GM13976 (cell line): Measurements from ENCODE around the gene ZFY.
"Not testable (repeated sequence)": the region's sequence is repeated elsewhere in the genome, so short reads cannot be mapped to it uniquely, and the experiment has no call there.

Source experiments
- DNase-seq: peaks from one replicate; pipeline ENCODE4 v3.0.0; 2012; ENCODE audit warnings: low spot score
- CTCF ChIP-seq: IDR thresholded peaks from 2 replicates; pipeline ENCODE4 v1.5.1; 2012; ENCODE audit warnings: borderline replicate concordance, mild to moderate bottlenecking; ENCODE audit not compliant: insufficient read depth; ENCODE audit errors: extremely low read depth, missing control alignments, control extremely low read depth
- in situ Hi-C: fragments of 300-500 bp; cut with MboI; formaldehyde crosslinking; loops from one replicate; pipeline ENCODE4 v1.12.0; 2022; ENCODE audit warnings: low sequenced_read_pairs, mixed read lengths, inconsistent platforms; ENCODE audit not compliant: unreplicated experiment

The ZFY gene

DNA sequence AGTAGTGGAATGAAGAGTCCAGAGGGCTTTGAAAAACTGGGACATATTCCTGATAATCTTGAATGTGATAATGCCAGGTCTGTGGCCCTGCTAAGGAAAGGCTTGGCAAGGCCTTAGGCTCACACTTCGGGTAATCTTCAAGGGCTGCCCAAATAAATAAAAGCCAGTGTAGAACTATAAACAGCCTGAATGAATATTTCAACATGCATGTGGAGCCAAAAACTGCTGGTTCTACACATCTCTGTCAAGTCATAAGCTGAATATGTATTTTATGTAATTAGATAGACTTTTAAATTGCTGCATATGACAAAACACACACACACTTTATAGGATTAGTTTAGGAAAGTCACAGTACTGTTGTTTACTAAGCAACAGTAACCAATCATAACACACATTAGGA lies 30.4 kb downstream of the ZFY start:
- TF ChIP-seq CTCF = no peak
- in situ Hi-C loops = no loop called here
- no peak for DNase-seq

DNA sequence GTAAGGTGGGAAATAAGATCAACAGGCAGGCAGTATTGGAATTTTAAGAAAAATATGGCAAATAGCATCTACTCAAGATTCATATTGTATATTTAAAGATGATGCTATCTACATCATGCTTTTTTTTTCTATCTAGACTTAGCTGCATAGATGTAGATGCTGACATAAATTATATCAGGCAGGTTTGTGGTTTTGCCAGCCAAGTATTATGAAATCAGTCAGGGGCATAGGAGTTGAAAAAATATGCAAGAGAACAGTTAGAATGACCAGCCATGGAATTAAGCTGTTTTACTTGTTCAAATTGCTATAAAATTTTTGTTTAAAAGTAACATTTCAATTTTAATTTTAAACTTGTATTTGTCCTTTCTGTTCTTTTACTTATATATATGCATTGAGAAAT lies 34.4 kb downstream of the ZFY start:
- in situ Hi-C loops = no loop called here
- DNase-seq = no peak
- no peak for TF ChIP-seq CTCF

- no peak for DNase-seq
- TF ChIP-seq CTCF = no peak
- in situ Hi-C loops = no loop called here
Measured at GRCh38 chrY:2972708-2973107, 37.5 kb downstream of the ZFY start.

GRCh38 chrY:2973110-2973751 lies 38.0 kb downstream of the ZFY start:
- no peak for DNase-seq
- in situ Hi-C loops = no loop called here
- no peak for TF ChIP-seq CTCF

GRCh38 chrY:2979283-2979682 lies 44.1 kb downstream of the ZFY start:
- no peak for TF ChIP-seq CTCF
- in situ Hi-C loops = no loop called here
- no peak for DNase-seq

- no peak for DNase-seq
- no peak for TF ChIP-seq CTCF
- in situ Hi-C loops = no loop called here
Measured at GRCh38 chrY:2984491-2984890, 49.3 kb downstream of the ZFY start.

DNA sequence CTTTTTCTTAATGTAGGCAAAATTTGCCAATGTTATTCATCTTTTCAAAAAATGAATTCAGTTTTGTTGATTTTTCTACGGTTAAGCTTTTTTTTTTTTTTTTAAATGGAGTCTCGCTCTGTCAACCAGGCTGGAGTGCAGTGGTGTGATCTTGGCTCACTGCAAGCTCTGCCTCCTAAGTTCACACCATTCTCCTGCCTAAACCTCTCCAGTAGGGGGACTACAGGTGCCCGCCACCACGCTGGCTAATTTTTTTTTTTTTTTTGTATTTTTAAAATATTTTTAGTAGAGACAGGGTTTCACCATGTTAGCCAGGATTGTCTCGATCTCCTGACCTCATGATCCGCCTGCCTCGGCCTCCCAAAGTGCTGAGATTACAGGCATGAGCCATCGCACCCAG lies 52.0 kb downstream of the ZFY start:
- DNase-seq, in situ Hi-C loops: not testable (repeated sequence)

GRCh38 chrY:2997369-2997768 lies 62.2 kb downstream of the ZFY start:
- in situ Hi-C loops = not testable (repeated sequence)

More at GRCh38 chrY:2997369-2997768, 62.2 kb downstream of the ZFY start:
- DNase-seq = not testable (repeated sequence)
